ENCODE measurements around the gene PCK2. TPM values are rescaled to one million over a fixed set of nuclear protein-coding genes. Genes with fewer than 3 reads are reported as not detected.
A peak's percentile ranks its signal among the peaks of the same experiment; 100 is the strongest.

The PCK2 gene
- total RNA-seq, 1 donor from 2014 or later = 18.7 TPM

GRCh38 chr14:24080142-24080530 lies 14.0 kb upstream of the PCK2 start:
- H3K9me3 ChIP-seq = no peaks in the 10 kb centered on the region
- H3K27me3 ChIP-seq = no peaks in the 10 kb centered on the region
- intact Hi-C loops (cut with DNase I) = no loop called here
- H3K4me3 ChIP-seq = no peak overlapping the region
- no peak for TF ChIP-seq POLR2AphosphoS5 (IDR thresholded peaks at IDR 0.05; ENCODE audit: insufficient read depth in 1 of 2, low read depth in 1 of 2)
- TF ChIP-seq POLR2A (IDR thresholded peaks at IDR 0.05) = no peak
- no peak for TF ChIP-seq CTCF (IDR thresholded peaks at IDR 0.05)
- peaks cover 11% of the 10 kb centered on the region for H3K4me1 ChIP-seq
- H3K27ac ChIP-seq = no peak overlapping the region
- no peaks in the 10 kb centered on the region for H3K36me3 ChIP-seq
- no peak for DNase-seq (ENCODE audit: extremely low spot score in 2 of 2)

GRCh38 chr14:24080888-24081738 lies 13.0 kb upstream of the PCK2 start:
- no peaks in the 10 kb centered on the region for H3K36me3 ChIP-seq
- H3K4me3 ChIP-seq = peak overlapping the region; percentile 49 to 69
- no peaks in the 10 kb centered on the region for H3K27me3 ChIP-seq
- no peaks in the 10 kb centered on the region for H3K9me3 ChIP-seq
- H3K27ac ChIP-seq = peak overlapping the region; percentile 47
- intact Hi-C loops (cut with DNase I) = no loop called here
- peaks cover 11% of the 10 kb centered on the region for H3K4me1 ChIP-seq
- DNase-seq (ENCODE audit: extremely low spot score in 2 of 2) = no peak
- TF ChIP-seq POLR2AphosphoS5 (IDR thresholded peaks at IDR 0.05; ENCODE audit: insufficient read depth in 1 of 2, low read depth in 1 of 2) = no peak
- TF ChIP-seq POLR2A (IDR thresholded peaks at IDR 0.05) = no peak
- no peak for TF ChIP-seq CTCF (IDR thresholded peaks at IDR 0.05)

GRCh38 chr14:24081739-24082211 lies 12.3 kb upstream of the PCK2 start:
- intact Hi-C loops (cut with DNase I) = no loop called here
- TF ChIP-seq POLR2A (IDR thresholded peaks at IDR 0.05) (no peak), POLR2AphosphoS5 (IDR thresholded peaks at IDR 0.05; ENCODE audit: insufficient read depth in 1 of 2, low read depth in 1 of 2) (no peak)
- Histone ChIP-seq H3K4me3 (peak overlapping the region; percentile 49 to 69), H3K4me1 (peaks cover 11% of the 10 kb centered on the region), H3K27ac (peak overlapping the region; percentile 47), H3K9me3 (no peaks in the 10 kb centered on the region), H3K36me3 (no peaks in the 10 kb centered on the region), H3K27me3 (no peaks in the 10 kb centered on the region)
- DNase-seq (ENCODE audit: extremely low spot score in 2 of 2) = no peak

- Histone ChIP-seq H3K27ac (no peak overlapping the region), H3K9me3 (no peaks in the 10 kb centered on the region), H3K4me1 (peaks cover 11% of the 10 kb centered on the region), H3K27me3 (no peaks in the 10 kb centered on the region), H3K36me3 (no peaks in the 10 kb centered on the region), H3K4me3 (no peak overlapping the region)
- TF ChIP-seq POLR2AphosphoS5 (IDR thresholded peaks at IDR 0.05; ENCODE audit: insufficient read depth in 1 of 2, low read depth in 1 of 2) (no peak), POLR2A (IDR thresholded peaks at IDR 0.05) (no peak), CTCF (IDR thresholded peaks at IDR 0.05) (no peak)
- intact Hi-C loops (cut with DNase I) = no loop called here
- no peak for DNase-seq (ENCODE audit: extremely low spot score in 2 of 2)
These were observed 11.6 kb upstream of the PCK2 start for GRCh38 chr14:24082411-24083080.

GRCh38 chr14:24083462-24083861 lies 10.6 kb upstream of the PCK2 start:
- no peaks in the 10 kb centered on the region for H3K9me3 ChIP-seq
- DNase-seq (ENCODE audit: extremely low spot score in 2 of 2) = no peak
- no peaks in the 10 kb centered on the region for H3K27me3 ChIP-seq
- no peak overlapping the region for H3K27ac ChIP-seq
- H3K36me3 ChIP-seq = no peaks in the 10 kb centered on the region
- H3K4me3 ChIP-seq = no peak overlapping the region
- H3K4me1 ChIP-seq = peaks cover 11% of the 10 kb centered on the region
- TF ChIP-seq POLR2A (IDR thresholded peaks at IDR 0.05) (no peak), POLR2AphosphoS5 (IDR thresholded peaks at IDR 0.05; ENCODE audit: insufficient read depth in 1 of 2, low read depth in 1 of 2) (no peak), CTCF (IDR thresholded peaks at IDR 0.05) (no peak)
- intact Hi-C loops (cut with DNase I) = no loop called here

Measured in vagina (tissue), 2 donors.